ENCODE measurements around the gene ATP1B3. TPM values are rescaled to one million over a fixed set of nuclear protein-coding genes. Genes with fewer than 3 reads are reported as not detected.
A peak's percentile ranks its signal among the peaks of the same experiment; 100 is the strongest.

ATP1B3 gene
- total and polyA plus RNA-seq, 4 donors, result 6.8 to 30.2 (median 11.3) TPM

GRCh38 chr3:141878326-141878725, 1.9 kb downstream of the ATP1B3 start:
- no peak overlapping the region for H3K9ac ChIP-seq (ENCODE audit: low read depth in 1 of 2, low read length in 2 of 2)
- 64% methylated on average over 1 of the region's 1 CpG for WGBS
- peaks cover 2 to 20% (median 13%) of the 10 kb centered on the region in 4 donors for H3K4me1 ChIP-seq (ENCODE audit: control insufficient read depth in 4 of 4, insufficient read depth in 4 of 4, low read length in 3 of 4)
- no peaks in the 10 kb centered on the region for H3K36me3 ChIP-seq (ENCODE audit: control insufficient read depth in 4 of 4, insufficient read depth in 3 of 4, low read depth in 1 of 4, low read length in 3 of 4)
- no peak for TF ChIP-seq RAD21 (IDR thresholded peaks at IDR 0.05)
- no peak for TF ChIP-seq TAF1 (conservative IDR thresholded peaks at IDR 0.05)
- no peak for TF ChIP-seq HNF4G (IDR thresholded peaks at IDR 0.05)
- peak overlapping the region in 1 of 3 donors; percentile 15 for H3K4me3 ChIP-seq (ENCODE audit: low read depth in 1 of 3, low read length in 3 of 3)
- H3K9me3 ChIP-seq (ENCODE audit: control insufficient read depth in 4 of 4, low read length in 3 of 4), result no peaks in the 10 kb centered on the region
- H3K27ac ChIP-seq (ENCODE audit: low read depth in 1 of 2, low read length in 2 of 2), result no peak overlapping the region
- H3K27me3 ChIP-seq (ENCODE audit: control insufficient read depth in 4 of 4, insufficient read depth in 4 of 4, low read length in 3 of 4), result peaks cover 0 to 2% (median 0%) of the 10 kb centered on the region in 4 donors
- no peak for DNase-seq (ENCODE audit: low spot score)

DNA sequence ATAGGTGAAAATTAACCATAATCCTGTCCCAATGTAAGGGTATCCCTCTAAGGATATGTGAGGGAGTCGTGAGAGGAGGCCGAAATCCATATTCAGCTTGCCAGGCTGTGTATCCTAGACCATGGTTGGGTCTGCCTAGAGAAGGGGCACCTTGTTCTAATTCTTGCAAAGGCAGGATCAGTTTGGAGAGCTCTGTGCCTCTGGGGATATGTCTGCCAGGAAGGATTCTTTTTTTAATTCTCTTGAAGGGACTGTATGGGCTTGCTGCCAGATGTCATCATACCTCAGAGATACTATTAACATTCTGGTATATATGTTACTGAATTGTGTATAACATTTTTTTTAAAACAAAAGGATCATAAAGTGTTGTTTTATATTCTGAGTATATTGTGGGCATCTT, 2.4 kb downstream of the ATP1B3 start:
- Histone ChIP-seq H3K27ac (ENCODE audit: low read depth in 1 of 2, low read length in 2 of 2) (no peak overlapping the region), H3K4me1 (ENCODE audit: control insufficient read depth in 4 of 4, insufficient read depth in 4 of 4, low read length in 3 of 4) (peaks cover 2 to 20% (median 13%) of the 10 kb centered on the region in 4 donors), H3K9me3 (ENCODE audit: control insufficient read depth in 4 of 4, low read length in 3 of 4) (no peaks in the 10 kb centered on the region), H3K9ac (ENCODE audit: low read depth in 1 of 2, low read length in 2 of 2) (no peak overlapping the region), H3K36me3 (ENCODE audit: control insufficient read depth in 4 of 4, insufficient read depth in 3 of 4, low read depth in 1 of 4, low read length in 3 of 4) (no peaks in the 10 kb centered on the region), H3K27me3 (ENCODE audit: control insufficient read depth in 4 of 4, insufficient read depth in 4 of 4, low read length in 3 of 4) (peaks cover 0 to 2% (median 0%) of the 10 kb centered on the region in 4 donors), H3K4me3 (ENCODE audit: low read depth in 1 of 3, low read length in 3 of 3) (no peak overlapping the region)
- no peak for DNase-seq (ENCODE audit: low spot score)
- no peak for TF ChIP-seq NR2F2 (IDR thresholded peaks at IDR 0.05)
- no peak for TF ChIP-seq ZBTB33 (IDR thresholded peaks at IDR 0.05)
- TF ChIP-seq HNF4G (IDR thresholded peaks at IDR 0.05), result no peak
- no peak for TF ChIP-seq YY1 (IDR thresholded peaks at IDR 0.05)
- TF ChIP-seq EGR1 (IDR thresholded peaks at IDR 0.05; ENCODE audit: low read depth in 2 of 2), result no peak
- TF ChIP-seq SP1 (IDR thresholded peaks at IDR 0.05), result no peak
- no peak for TF ChIP-seq FOXA2 (IDR thresholded peaks at IDR 0.05)
- no peak for TF ChIP-seq JUND (IDR thresholded peaks at IDR 0.05)
- TF ChIP-seq RAD21 (IDR thresholded peaks at IDR 0.05), result no peak
- 90% methylated on average over 2 of the region's 2 CpGs for WGBS

GRCh38 chr3:141881702-141882101, 5.3 kb downstream of the ATP1B3 start:
- Histone ChIP-seq H3K9ac (ENCODE audit: low read depth in 1 of 2, low read length in 2 of 2) (no peak overlapping the region), H3K36me3 (ENCODE audit: control insufficient read depth in 4 of 4, insufficient read depth in 3 of 4, low read depth in 1 of 4, low read length in 3 of 4) (no peaks in the 10 kb centered on the region), H3K27ac (ENCODE audit: low read depth in 1 of 2, low read length in 2 of 2) (no peak overlapping the region), H3K9me3 (ENCODE audit: control insufficient read depth in 4 of 4, low read length in 3 of 4) (no peaks in the 10 kb centered on the region), H3K4me3 (ENCODE audit: low read depth in 1 of 3, low read length in 3 of 3) (no peak overlapping the region), H3K4me1 (ENCODE audit: control insufficient read depth in 4 of 4, insufficient read depth in 4 of 4, low read length in 3 of 4) (peaks cover 2 to 6% (median 3%) of the 10 kb centered on the region in 4 donors), H3K27me3 (ENCODE audit: control insufficient read depth in 4 of 4, insufficient read depth in 4 of 4, low read length in 3 of 4) (peaks cover 0 to 5% (median 0%) of the 10 kb centered on the region in 4 donors)
- WGBS, result 85% methylated on average over 4 of the region's 4 CpGs
- TF ChIP-seq JUND (IDR thresholded peaks at IDR 0.05) (no peak), ZBTB33 (IDR thresholded peaks at IDR 0.05) (no peak), HNF4G (IDR thresholded peaks at IDR 0.05) (no peak), REST (IDR thresholded peaks at IDR 0.05) (no peak), MAX (IDR thresholded peaks at IDR 0.05) (no peak), RXRA (IDR thresholded peaks at IDR 0.05) (no peak), HNF4A (conservative IDR thresholded peaks at IDR 0.05) (no peak), SP1 (IDR thresholded peaks at IDR 0.05) (no peak), FOXA2 (IDR thresholded peaks at IDR 0.05) (no peak), TAF1 (conservative IDR thresholded peaks at IDR 0.05) (no peak), ATF3 (IDR thresholded peaks at IDR 0.05) (no peak), GABPA (IDR thresholded peaks at IDR 0.05 in 1 of 2, conservative IDR thresholded peaks at IDR 0.05 in 1 of 2) (no peak), YY1 (IDR thresholded peaks at IDR 0.05) (no peak), RAD21 (IDR thresholded peaks at IDR 0.05) (no peak), FOXA1 (IDR thresholded peaks at IDR 0.05) (no peak), NR2F2 (IDR thresholded peaks at IDR 0.05) (no peak), EGR1 (IDR thresholded peaks at IDR 0.05; ENCODE audit: low read depth in 2 of 2) (no peak)
- TF ChIP-seq, protein P1, sequence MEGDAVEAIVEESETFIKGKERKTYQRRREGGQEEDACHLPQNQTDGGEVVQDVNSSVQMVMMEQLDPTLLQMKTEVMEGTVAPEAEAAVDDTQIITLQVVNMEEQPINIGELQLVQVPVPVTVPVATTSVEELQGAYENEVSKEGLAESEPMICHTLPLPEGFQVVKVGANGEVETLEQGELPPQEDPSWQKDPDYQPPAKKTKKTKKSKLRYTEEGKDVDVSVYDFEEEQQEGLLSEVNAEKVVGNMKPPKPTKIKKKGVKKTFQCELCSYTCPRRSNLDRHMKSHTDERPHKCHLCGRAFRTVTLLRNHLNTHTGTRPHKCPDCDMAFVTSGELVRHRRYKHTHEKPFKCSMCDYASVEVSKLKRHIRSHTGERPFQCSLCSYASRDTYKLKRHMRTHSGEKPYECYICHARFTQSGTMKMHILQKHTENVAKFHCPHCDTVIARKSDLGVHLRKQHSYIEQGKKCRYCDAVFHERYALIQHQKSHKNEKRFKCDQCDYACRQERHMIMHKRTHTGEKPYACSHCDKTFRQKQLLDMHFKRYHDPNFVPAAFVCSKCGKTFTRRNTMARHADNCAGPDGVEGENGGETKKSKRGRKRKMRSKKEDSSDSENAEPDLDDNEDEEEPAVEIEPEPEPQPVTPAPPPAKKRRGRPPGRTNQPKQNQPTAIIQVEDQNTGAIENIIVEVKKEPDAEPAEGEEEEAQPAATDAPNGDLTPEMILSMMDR (IDR thresholded peaks at IDR 0.05; ENCODE audit: low read depth, low read length, missing input control), result no peak
- no peak for DNase-seq (ENCODE audit: low spot score)

All from liver (tissue), 9 donors.